NCI-H2081 (cell line): ENCODE measurements around the gene CAPN9.

Source experiments
- DNase-seq, 2 experiments: peaks; one replicate each; lab custom pipeline; 2025; lab: John Stamatoyannopoulos, UW

CAPN9 gene

DNA sequence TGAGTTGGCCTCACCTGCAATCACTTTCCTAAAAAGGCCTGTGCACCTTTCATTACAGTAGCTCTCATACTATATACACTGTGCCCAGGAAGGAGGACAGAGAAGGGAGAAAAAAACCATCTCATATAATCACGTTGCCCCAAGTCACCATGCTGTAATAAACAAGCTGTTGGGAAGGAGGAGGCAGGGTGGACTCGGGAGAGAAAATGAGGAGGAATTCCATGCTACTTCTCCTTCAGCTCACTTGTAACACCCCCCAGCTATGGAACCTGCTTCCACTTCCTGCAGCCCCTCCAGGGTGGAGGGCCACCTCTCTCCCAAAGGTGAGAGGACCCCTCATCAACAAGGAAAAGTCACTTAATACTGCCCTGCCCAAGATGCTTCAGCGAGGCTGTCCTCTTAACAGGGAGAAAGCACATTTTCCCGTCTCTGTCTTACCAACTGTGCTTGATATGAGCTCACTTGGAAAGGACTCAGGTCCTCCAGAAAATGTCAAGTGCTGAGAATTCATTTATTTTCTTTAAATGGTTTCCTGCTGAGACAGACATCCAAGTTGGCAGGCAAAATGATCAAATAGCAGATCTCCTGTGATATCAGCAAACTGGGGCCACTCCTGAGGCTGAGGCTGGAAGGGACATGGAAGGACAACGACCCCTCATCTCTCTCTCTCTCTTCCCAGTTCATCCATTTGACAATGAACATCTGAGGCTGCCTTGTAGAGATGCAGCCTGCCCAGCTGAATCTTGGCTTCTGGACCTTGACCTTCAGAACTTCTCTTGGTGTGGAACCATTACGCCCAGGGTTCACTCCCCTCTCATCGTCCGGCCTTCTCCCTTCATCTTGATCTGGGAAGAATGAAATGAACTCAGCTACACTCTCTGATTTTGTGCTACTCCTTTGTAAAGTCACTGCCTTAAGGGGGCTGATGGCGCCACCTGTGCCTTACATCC, 54.0 kb downstream of the CAPN9 start:
- DNase-seq = no peak

- DNase-seq = no peak
Observed at GRCh38 chr1:230804396-230804795, 57.2 kb downstream of the CAPN9 start.

GRCh38 chr1:230806552-230806951, 59.4 kb downstream of the CAPN9 start:
- DNase-seq = no peak

GRCh38 chr1:230807029-230807428, 59.8 kb downstream of the CAPN9 start:
- DNase-seq = no peak

DNA sequence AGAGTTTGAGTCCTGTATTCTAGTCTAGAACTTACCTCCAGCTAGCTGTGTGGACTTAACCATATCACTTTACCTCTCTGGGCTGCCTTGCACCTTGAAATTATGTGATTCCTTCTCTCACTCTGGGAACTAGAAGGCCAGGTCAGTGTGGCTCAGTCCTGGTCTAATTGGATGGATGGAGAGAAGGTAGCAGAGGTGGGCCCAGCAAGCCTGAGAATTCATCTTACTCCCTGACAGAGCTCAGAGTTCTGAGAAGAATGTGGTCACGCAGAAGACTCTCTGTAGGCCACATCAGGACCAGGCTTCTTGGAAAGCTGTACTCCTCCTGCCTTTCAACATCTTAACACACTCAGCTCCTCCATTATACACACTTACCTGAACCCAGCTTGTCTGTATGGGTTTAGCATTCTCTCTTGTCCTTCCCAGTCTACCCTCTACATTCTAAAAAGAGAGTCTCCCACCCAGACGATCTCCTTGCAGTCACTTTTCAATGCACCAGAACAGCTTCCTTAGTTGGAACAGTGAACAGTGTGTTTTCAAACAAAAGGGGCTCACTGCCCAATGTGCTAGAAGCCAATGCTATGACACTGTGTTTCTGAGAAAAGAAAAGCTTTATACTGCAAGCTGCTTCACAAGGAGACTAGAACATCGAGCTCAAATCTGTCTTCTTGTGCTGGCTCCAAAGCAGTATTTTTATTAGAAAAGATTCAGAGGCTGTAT, 60.5 kb downstream of the CAPN9 start:
- no peak for DNase-seq

DNA sequence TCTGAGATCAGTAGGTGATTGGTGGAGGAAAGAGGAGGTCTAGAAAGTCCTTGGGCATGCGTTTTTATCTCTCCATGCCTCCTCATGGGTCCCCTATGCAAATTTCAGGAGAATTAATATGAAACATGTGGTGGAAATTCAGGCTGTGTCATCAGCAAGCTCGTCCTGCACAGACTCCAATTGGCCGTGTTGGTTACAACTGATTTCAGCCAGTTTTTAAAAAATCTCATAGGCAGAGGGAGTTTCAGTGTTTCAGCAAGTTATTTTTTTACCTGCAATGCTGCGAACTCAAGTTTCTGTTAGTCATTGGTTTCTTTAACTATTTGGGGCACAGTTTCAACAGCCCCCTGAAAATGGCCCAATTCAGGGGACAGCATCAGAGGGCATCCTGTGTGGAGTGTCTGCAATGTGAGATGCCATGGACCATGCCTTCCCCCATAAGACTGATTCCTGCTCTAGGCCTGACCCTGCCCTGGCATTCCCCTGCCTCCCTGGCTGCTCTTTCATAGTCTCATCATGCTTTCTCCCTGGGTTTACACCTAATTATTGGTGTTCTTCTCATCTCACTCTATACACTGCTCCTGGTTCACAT, 61.2 kb downstream of the CAPN9 start:
- no peak for DNase-seq

GRCh38 chr1:230809256-230809990, 62.2 kb downstream of the CAPN9 start:
- no peak for DNase-seq

DNA sequence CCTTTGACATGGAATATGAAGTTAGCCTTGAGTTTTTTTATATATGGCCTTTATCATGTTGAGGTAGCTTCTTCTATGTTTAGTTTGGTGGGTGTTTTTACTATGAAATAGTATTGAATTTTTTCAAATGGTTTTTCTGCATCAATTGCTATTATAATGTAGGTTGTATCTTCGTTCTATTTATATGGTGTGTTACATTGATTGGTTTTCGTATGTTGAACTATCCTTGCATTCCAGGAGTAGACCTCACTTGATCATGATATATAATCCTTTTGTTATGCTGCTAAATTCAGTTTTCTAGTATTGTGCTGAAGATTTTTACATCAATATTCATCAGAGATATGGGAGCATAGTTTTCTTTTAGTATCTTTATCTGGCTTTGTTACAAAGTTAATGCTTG, 65.4 kb downstream of the CAPN9 start:
- no peak for DNase-seq

DNA sequence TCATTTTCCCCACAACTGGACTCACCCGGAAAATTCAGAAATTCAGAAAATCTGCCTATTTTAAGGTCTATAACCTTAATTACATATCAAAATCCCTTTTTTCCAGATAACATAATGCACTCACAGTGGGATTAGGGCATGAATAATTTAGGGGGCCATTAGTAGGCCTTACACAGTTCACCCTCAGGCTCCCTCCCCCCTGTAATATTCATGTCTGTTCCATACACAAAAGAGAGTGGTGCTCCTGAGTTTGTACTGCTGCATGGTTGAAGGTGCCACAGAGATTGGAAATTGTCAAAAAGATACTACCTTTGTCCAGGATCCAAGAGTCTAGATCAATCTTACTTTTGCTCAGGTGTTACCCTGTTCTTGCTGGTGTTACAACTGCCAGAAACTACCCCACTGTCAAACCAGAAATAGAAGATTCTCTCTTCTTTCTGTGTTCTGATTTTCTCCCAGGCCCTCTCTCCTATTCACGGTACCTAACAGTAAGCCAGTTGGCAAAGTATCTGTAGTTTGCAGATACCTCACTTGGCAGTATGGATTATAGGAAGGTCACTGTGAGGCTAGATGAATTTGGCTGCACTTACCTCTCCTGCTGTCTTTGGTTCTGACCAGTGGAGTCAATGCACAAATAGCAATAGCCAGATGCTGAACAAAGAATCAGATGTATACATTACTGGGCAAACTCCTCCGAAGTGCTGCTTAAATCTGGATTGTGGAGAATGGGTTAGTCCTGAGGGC, 67.9 kb downstream of the CAPN9 start:
- DNase-seq = no peak

GRCh38 chr1:230816018-230816417, 68.8 kb downstream of the CAPN9 start:
- DNase-seq = no peak

- DNase-seq = no peak
Observed at GRCh38 chr1:230818367-230818766, 71.2 kb downstream of the CAPN9 start.

DNA sequence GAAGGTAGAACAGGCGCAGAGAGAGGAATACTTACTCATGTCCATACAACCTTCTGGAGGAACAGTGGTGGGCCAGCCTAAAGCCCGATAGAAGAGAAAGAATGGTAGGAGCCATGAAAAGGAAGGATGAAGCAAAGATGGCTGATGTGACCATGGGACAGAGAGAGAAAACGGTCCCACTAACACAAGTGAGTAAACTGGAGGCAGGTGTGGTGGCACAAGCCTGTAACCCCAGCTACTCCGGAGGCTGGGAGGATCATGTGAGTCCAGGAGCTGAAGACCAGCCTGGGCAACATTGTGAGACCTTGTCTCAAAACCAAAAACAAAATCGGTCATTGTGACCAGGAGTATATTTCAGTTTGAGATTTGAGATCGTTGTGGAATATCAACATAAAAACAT, 71.7 kb downstream of the CAPN9 start:
- DNase-seq = no peak

DNA sequence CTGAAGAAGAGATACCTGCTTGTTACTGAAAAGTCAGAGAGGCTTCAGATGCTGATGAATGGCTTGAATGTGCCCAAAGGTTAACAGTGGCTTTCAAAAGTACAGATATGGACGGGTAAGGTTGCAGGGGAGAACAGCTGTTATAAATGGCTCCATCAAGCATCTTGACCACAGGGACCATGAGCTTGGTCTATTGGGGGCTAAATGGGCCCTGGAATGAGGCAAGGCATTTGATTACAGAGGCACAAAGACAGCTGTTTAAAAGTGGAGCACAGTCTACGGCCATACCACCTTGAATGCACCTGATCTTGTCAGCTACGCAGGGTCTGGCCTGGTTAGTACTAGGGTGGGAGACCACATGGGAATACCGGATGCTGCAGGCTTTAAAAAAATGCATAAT, 72.8 kb downstream of the CAPN9 start:
- DNase-seq = no peak

DNA sequence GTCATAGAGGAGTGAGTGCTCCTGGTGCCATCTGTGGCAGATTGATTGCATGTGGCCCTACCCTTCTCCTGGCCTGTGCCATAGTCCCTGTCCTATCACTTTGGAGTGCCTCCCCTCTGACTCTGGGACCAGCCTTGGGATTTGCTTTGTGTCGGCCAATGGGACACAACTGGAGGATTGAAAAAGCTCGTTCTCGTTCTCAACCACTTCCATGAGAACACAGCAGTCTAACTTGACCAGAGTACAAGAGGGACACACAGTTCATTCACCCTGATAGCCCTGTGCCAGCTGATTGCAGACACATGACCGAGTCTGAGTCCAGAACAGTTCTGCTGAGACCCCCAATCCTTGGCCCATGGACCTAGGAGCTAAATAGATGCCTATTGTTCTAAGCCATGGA, 73.4 kb downstream of the CAPN9 start:
- DNase-seq = no peak

DNA sequence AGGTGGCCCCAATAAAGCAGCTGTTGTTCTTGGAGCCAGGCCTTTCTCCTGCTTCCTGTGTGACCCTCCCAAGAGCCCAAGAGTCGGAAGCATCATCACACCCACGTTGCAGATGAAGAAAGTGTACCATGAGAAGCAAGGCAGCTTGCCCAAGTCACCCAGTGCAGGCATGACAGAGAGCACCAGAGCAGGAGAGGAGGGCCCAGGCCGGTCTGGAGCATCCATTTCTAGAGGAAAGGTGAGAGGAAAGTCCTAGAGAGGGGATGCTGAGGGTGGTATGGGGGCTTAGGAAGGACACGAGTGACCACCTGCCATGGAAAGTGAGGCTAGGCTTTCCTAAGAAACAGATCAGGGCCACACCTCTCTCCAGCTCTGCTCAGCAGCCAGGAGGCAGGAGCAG, 74.2 kb downstream of the CAPN9 start:
- no peak for DNase-seq

GRCh38 chr1:230822092-230822581, 74.9 kb downstream of the CAPN9 start:
- no peak for DNase-seq

DNA sequence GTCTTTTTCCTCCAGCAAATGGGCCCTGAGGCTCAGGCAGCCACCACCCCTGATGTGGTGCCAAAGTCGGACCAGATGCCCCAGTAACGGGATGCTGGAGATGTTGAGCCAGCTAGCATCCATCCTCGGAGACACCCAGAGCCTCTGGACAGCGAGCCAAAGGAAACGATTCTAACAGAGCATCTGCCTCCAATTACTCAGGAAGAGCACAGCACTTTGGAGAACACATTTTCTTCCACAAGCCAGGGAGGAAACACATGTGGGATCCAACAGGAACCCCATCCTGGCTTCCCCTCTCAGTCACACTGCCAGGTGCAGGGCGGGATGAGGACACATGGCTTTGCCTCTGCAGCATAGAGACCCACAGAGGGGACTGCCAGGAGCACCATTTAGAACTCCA, 76.2 kb downstream of the CAPN9 start:
- no peak for DNase-seq

DNA sequence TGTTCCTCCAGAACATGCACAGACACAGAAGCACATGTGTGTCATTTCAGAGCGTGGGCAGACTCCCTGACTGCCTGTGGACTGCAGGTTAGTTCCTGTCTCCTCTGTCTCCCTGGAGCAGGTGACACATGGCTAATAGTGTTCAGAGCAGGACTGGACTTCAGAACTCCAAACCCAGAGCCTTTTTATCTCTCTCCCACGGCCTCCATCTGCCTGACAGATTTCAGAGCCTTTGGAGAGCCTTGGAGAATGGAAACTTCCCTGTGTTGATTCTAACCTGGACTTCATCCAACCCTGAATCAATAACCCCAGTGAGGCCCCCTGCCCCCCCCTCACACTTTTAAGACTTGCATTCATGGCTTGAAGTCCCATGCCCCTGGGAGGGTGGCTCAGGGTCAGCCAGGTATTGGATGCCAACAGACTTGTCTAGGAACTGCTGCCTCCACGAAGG, 76.8 kb downstream of the CAPN9 start:
- no peak for DNase-seq

DNA sequence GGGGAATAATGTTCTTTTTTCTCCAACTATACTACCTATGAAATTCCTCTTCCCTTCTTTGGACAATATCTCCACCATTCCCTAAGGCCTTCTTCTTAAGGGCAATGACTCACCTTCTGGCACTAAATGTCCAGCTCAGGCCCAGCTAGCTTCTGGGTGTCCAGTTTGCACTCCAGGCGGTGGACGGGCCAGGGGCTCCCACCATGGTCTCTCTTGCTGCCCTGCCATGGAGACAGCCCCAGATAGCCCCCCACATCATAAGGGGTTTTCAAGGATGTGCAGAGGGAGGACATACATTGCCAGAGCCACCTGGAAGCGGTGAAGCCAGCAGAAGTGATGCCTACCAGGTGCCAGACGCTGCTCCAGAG, 77.3 kb downstream of the CAPN9 start:
- DNase-seq = no peak

- peak in 1 of 2 experiments; percentile 21 for DNase-seq
Observed at GRCh38 chr1:230824919-230825721, 77.9 kb downstream of the CAPN9 start.
